ENCODE data around the gene RUBCNL. TPM values are rescaled to one million over a fixed set of nuclear protein-coding genes. Genes with fewer than 3 reads are reported as not detected.

The RUBCNL gene
- total RNA-seq, 2 experiments from 2014 or later, result 352 to 383 TPM

DNA sequence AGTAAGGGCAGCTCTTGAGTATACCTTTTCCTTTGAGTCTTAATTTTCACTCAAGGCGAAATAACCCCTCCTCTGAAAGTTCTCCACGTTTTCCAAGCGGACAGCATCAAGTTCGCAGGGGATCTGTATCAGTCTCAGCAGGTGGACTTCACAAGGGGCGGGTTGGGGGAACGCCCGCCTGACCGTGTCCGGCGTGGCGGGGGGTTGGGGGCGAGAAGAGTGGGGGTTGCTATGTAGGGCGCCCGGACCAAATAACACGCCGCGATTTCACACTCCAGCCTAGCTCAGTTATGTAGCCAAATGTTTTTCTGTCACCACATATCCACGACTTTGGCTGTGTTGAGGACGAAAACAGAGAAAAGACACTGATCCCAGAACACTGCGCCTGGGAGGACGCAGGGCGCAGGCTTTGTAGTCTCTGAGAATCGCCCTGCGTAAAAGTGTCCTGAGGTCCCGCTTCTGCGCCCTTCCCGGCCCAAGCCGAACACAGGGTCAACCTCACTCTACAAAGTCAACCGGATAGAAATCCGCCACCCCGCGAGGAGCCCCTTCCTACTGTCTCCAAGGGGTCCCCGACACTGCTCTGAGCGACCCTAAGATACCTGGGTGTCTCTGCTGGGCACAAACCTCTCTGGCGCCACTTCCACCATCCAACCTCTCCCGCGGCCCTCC lies 524 bp downstream of the RUBCNL start:
- BruUV-seq (replicated peaks), result no TSS peak
- Histone ChIP-seq H3K4me3 (ENCODE audit: low read depth, low read length, poor library complexity, severe bottlenecking) (peak overlapping the region; percentile 89), H3K79me2 (ENCODE audit: insufficient read depth, low read depth, low read length) (peaks cover 85% of the 10 kb centered on the region), H3K4me2 (ENCODE audit: low read length) (peak overlapping the region; percentile 93), H3K27ac (ENCODE audit: low read depth, low read length, poor library complexity, severe bottlenecking) (peak overlapping the region; percentile 96), H3K9me2 (ENCODE audit: insufficient read depth, low read length) (no peaks in the 10 kb centered on the region), H4K20me1 (ENCODE audit: insufficient read depth, low read length) (no peaks in the 10 kb centered on the region), H3K4me1 (ENCODE audit: insufficient read depth, low read length, poor library complexity, severe bottlenecking) (peaks cover 60% of the 10 kb centered on the region), H3K9me3 (ENCODE audit: low read length) (no peaks in the 10 kb centered on the region), H3K36me3 (ENCODE audit: insufficient read depth, low read length) (peaks cover 51% of the 10 kb centered on the region), H2AFZ (ENCODE audit: low read length) (no peak overlapping the region)
- TF ChIP-seq, protein P1, sequence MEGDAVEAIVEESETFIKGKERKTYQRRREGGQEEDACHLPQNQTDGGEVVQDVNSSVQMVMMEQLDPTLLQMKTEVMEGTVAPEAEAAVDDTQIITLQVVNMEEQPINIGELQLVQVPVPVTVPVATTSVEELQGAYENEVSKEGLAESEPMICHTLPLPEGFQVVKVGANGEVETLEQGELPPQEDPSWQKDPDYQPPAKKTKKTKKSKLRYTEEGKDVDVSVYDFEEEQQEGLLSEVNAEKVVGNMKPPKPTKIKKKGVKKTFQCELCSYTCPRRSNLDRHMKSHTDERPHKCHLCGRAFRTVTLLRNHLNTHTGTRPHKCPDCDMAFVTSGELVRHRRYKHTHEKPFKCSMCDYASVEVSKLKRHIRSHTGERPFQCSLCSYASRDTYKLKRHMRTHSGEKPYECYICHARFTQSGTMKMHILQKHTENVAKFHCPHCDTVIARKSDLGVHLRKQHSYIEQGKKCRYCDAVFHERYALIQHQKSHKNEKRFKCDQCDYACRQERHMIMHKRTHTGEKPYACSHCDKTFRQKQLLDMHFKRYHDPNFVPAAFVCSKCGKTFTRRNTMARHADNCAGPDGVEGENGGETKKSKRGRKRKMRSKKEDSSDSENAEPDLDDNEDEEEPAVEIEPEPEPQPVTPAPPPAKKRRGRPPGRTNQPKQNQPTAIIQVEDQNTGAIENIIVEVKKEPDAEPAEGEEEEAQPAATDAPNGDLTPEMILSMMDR (conservative IDR thresholded peaks at IDR 0.05; ENCODE audit: low read length), result no peak
- no peak for TF ChIP-seq EZH2phosphoT487 (IDR thresholded peaks at IDR 0.05; ENCODE audit: borderline replicate concordance, low read depth, low read length)
- peak; percentile 43 for DNase-seq (ENCODE audit: low spot score)
- intact Hi-C loops (cut with micrococcal nuclease; ENCODE audit: unreplicated experiment), result loop anchor here (1.0 to 5.0 kb wide), 4 partner anchors 13 to 208 kb away; no protein-coding TSS in a partner anchor
- ChIA-PET CTCF (ENCODE audit: unreplicated experiment) (interaction anchor here (1.0 kb wide), 1 partner anchor 15 kb away, joined by 3 read pairs; no protein-coding TSS in a partner anchor), POLR2A (interaction anchor here (0.6 to 9.1 kb wide), 10 partner anchors 9 to 335 kb away, joined by 3 to 209 read pairs (median 4); partner anchors contain the start of gene LCP1)

DNA sequence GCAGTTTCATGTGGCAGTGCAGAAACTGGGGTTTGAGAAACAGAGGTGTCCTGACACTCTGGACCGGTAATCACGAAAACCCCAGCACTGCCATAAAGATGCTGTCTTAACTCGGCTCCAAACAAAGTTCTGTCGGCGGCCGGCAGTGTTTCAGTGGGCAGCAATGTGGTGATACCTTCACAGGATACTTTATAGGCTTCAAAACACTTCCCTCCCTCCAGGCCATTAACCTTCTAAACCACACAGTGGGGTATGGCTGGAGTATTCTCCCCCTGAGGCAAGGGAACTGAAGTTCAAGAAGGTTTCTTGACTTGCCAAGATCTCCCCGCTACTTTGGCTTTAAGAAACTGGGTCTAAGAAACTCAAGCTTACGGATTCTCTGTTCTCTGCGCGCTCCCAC lies 1.1 kb downstream of the RUBCNL start:
- DNase-seq (ENCODE audit: low spot score), result peak; percentile 62
- ChIA-PET CTCF (ENCODE audit: unreplicated experiment) (no interaction called here), POLR2A (interaction anchor here (0.6 to 9.1 kb wide), 7 partner anchors 8 to 334 kb away, joined by 3 to 209 read pairs (median 3); partner anchors contain the start of gene LCP1)
- Histone ChIP-seq H3K36me3 (ENCODE audit: insufficient read depth, low read length) (peaks cover 57% of the 10 kb centered on the region), H2AFZ (ENCODE audit: low read length) (no peak overlapping the region), H4K20me1 (ENCODE audit: insufficient read depth, low read length) (no peaks in the 10 kb centered on the region), H3K79me2 (ENCODE audit: insufficient read depth, low read depth, low read length) (peaks cover 88% of the 10 kb centered on the region), H3K9me3 (ENCODE audit: low read length) (no peaks in the 10 kb centered on the region), H3K4me1 (ENCODE audit: insufficient read depth, low read length, poor library complexity, severe bottlenecking) (peaks cover 60% of the 10 kb centered on the region), H3K4me2 (ENCODE audit: low read length) (peak overlapping the region; percentile 93), H3K9me2 (ENCODE audit: insufficient read depth, low read length) (no peaks in the 10 kb centered on the region), H3K4me3 (ENCODE audit: low read depth, low read length, poor library complexity, severe bottlenecking) (peak overlapping the region; percentile 89), H3K27ac (ENCODE audit: low read depth, low read length, poor library complexity, severe bottlenecking) (peak overlapping the region; percentile 96)
- no peak for TF ChIP-seq EZH2phosphoT487 (IDR thresholded peaks at IDR 0.05; ENCODE audit: borderline replicate concordance, low read depth, low read length)
- TF ChIP-seq, protein P1 (conservative IDR thresholded peaks at IDR 0.05; ENCODE audit: low read length), result no peak
- intact Hi-C loops (cut with micrococcal nuclease; ENCODE audit: unreplicated experiment), result loop anchor here (1.0 to 5.0 kb wide), 5 partner anchors 9 to 209 kb away; no protein-coding TSS in a partner anchor
- TSS peak; percentile 50 for BruUV-seq (replicated peaks)

DNA sequence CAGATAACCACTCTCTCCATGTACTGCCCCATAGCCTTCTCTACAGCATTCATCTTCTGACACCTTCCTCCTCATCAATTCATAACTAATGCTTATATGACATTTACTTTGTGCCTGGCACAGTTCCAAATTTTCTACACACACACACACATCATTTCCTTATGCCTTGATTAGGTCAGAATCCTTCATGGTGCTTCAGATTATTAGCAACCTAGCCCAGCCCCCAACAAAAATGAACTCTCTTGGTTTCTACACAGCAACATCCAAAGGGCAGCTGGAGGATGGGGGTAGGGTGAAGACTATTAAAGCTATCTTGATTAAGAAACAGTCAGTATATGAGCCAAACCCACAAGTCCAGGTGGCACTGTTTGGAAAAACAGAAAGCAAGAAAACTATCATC lies 3.7 kb downstream of the RUBCNL start:
- H2AFZ ChIP-seq (ENCODE audit: low read length), result no peak overlapping the region
- H4K20me1 ChIP-seq (ENCODE audit: insufficient read depth, low read length), result no peaks in the 10 kb centered on the region
- H3K9me2 ChIP-seq (ENCODE audit: insufficient read depth, low read length), result no peaks in the 10 kb centered on the region
- peaks cover 60% of the 10 kb centered on the region for H3K4me1 ChIP-seq (ENCODE audit: insufficient read depth, low read length, poor library complexity, severe bottlenecking)
- no peaks in the 10 kb centered on the region for H3K9me3 ChIP-seq (ENCODE audit: low read length)
- peak; percentile 89 for DNase-seq (ENCODE audit: low spot score)
- H3K79me2 ChIP-seq (ENCODE audit: insufficient read depth, low read depth, low read length), result peaks cover 99% of the 10 kb centered on the region
- H3K4me2 ChIP-seq (ENCODE audit: low read length), result peak overlapping the region; percentile 93
- TF ChIP-seq, protein P1 (conservative IDR thresholded peaks at IDR 0.05; ENCODE audit: low read length), result no peak
- no peak for TF ChIP-seq EZH2phosphoT487 (IDR thresholded peaks at IDR 0.05; ENCODE audit: borderline replicate concordance, low read depth, low read length)
- intact Hi-C loops (cut with micrococcal nuclease; ENCODE audit: unreplicated experiment), result no loop called here
- no TSS peak for BruUV-seq (replicated peaks)
- peak overlapping the region; percentile 89 for H3K4me3 ChIP-seq (ENCODE audit: low read depth, low read length, poor library complexity, severe bottlenecking)
- POLR2A ChIA-PET, result interaction anchor here (0.7 to 6.5 kb wide), 6 partner anchors 10 to 210 kb away, joined by 3 to 211 read pairs (median 5); no protein-coding TSS in a partner anchor
- peaks cover 83% of the 10 kb centered on the region for H3K36me3 ChIP-seq (ENCODE audit: insufficient read depth, low read length)
- CTCF ChIA-PET (ENCODE audit: unreplicated experiment), result interaction anchor here (0.7 kb wide), 1 partner anchor 8 kb away, joined by 4 read pairs; no protein-coding TSS in a partner anchor
- peak overlapping the region; percentile 96 for H3K27ac ChIP-seq (ENCODE audit: low read depth, low read length, poor library complexity, severe bottlenecking)
